BLaER1 (cell line): ENCODE measurements around the gene CXCL12.

Source experiments
- H3K27ac ChIP-seq: shearing (Covaris generic); formaldehyde crosslinking; 2 replicates; pipeline ENCODE4 v1.8.1; 2022
- H3K27me3 ChIP-seq: shearing (Covaris generic); formaldehyde crosslinking; 2 replicates; pipeline ENCODE4 v1.8.1; 2022
- H3K36me3 ChIP-seq: shearing (Covaris generic); formaldehyde crosslinking; 2 replicates; pipeline ENCODE4 v1.8.1; 2022
- H3K4me1 ChIP-seq: shearing (Covaris generic); formaldehyde crosslinking; 2 replicates; pipeline ENCODE4 v1.8.1; 2022
- H3K4me2 ChIP-seq: shearing (Covaris generic); formaldehyde crosslinking; 2 replicates; pipeline ENCODE4 v1.8.1; 2022
- H3K4me3 ChIP-seq: shearing (Covaris generic); formaldehyde crosslinking; 2 replicates; pipeline ENCODE4 v1.8.1; 2022
- H3K9ac ChIP-seq: shearing (Covaris generic); formaldehyde crosslinking; 2 replicates; pipeline ENCODE4 v1.8.1; 2022
- H3K9me3 ChIP-seq: shearing (Covaris generic); formaldehyde crosslinking; 2 replicates; pipeline ENCODE4 v1.8.1; 2022
- H4K20me1 ChIP-seq: shearing (Covaris generic); formaldehyde crosslinking; 2 replicates; pipeline ENCODE4 v1.8.1; 2022
- Cebpa-rat ChIP-seq: shearing (Covaris generic); IDR thresholded peaks from 2 replicates; pipeline ENCODE4 v1.8.1; 2022

Gene CXCL12

DNA sequence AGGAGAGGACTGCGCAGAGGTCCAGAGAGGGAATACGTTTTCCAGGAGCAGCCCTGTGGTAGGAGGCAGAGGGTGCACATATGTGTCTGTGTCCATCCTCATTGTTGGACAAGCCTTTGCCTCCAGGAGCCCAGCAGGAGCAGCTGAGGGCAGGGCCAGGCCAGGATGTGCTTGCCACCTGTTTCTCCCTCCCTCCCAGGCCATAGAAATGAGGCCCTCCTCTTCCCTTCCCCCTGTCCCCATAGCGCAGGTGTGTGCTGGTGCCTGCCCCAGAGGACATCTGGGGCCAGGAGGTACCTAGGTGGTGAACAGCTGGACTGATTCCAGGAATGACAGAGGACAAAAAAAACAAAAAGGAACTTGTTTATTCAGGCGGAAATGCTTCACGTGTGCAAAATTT is 10.5 kb upstream of the CXCL12 start:
- H3K27me3 ChIP-seq, result peaks cover 25% of the 10 kb centered on the region

DNA sequence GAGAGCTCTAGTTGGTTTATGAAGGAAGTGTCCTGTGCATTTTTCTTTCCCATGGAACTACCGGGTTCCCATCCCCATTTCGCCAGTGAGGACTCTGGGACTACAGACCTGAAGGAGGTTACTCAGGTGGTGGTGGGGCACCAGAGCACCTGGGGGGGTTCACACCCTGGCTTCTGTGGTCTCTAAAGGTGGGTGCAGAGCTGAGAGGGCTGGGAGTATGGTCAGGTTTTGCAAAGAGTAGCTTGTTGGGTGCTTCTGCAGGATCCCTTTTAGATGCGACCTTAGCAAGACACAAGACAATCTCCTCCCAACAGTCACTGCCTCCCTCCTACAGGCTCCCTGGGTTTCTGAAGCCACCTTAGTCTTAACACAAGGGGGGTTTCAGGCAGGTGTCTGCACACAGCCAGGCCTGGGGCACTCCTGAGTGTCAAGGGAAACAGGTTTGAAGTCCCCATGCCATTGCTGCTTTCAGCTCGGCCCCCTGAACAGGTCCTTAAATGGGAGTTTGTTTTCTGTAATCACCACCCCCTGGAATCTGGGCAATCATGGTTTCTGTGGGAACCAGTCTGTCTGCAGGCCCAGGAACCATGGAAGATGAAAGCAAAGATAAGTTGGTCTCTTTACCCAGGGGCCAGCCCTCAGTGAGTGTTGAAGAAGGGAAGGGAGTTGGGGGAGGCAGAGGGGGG is 9.9 kb upstream of the CXCL12 start:
- H3K9ac ChIP-seq, result no peak overlapping the region
- H3K4me1 ChIP-seq, result peaks cover 10% of the 10 kb centered on the region; the same call in 1 of the 2 replicates
- no peaks in the 10 kb centered on the region for H3K36me3 ChIP-seq
- TF ChIP-seq Cebpa-rat, result no peak
- no peaks in the 10 kb centered on the region for H3K9me3 ChIP-seq
- H3K4me2 ChIP-seq, result no peak overlapping the region
- no peaks in the 10 kb centered on the region for H4K20me1 ChIP-seq
- H3K4me3 ChIP-seq, result no peak overlapping the region
- H3K27ac ChIP-seq, result no peak overlapping the region
- peaks cover 25% of the 10 kb centered on the region for H3K27me3 ChIP-seq

More for the DNA sequence above, 10.5 kb upstream of the CXCL12 start:
- Histone ChIP-seq H3K4me2 (no peak overlapping the region), H3K9ac (no peak overlapping the region), H3K4me1 (peaks cover 10% of the 10 kb centered on the region; the same call in 1 of the 2 replicates), H3K27ac (no peak overlapping the region), H3K9me3 (no peaks in the 10 kb centered on the region), H4K20me1 (no peaks in the 10 kb centered on the region), H3K4me3 (no peak overlapping the region), H3K36me3 (no peaks in the 10 kb centered on the region)
- no peak for TF ChIP-seq Cebpa-rat

DNA sequence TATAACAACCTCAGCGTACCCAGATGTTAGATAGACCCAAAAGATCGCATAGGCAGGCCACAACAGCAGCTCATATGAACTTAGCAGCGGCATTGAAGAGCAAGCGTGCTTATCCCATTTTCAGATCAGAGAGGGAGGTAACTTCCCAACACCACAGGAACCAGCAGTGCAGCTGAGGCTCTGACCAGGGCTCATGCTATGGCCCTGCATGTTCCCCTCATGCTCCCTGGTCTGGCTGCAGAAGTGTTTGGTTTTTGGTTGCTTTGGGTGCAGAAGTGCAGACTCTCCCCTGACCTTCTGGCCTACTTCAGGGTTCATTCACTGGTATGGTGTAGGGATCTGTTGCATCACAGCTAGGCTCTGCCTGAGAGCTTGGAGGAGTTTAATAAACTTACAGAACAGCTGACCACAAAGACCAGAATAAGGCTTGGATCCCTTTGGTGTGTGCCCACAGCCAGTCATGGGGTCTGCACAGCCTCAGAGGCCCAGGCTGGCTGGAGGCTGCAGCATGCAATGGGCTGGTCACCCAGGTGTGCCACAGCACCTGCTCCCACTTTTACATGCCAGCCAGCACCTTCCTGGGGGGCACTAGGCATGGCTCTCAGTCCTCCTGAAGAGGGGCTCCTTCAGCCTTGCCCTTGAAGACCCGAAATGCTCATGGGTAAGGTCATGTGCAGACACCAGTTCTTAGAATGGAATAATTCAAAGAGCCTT is 9.1 kb upstream of the CXCL12 start:
- Histone ChIP-seq H3K4me2 (no peak overlapping the region), H3K4me3 (no peak overlapping the region), H3K9ac (no peak overlapping the region), H3K36me3 (no peaks in the 10 kb centered on the region), H3K4me1 (peaks cover 10% of the 10 kb centered on the region; the same call in 1 of the 2 replicates), H3K9me3 (no peaks in the 10 kb centered on the region), H3K27ac (no peak overlapping the region), H4K20me1 (no peaks in the 10 kb centered on the region), H3K27me3 (peaks cover 19% of the 10 kb centered on the region)
- TF ChIP-seq Cebpa-rat, result no peak

DNA sequence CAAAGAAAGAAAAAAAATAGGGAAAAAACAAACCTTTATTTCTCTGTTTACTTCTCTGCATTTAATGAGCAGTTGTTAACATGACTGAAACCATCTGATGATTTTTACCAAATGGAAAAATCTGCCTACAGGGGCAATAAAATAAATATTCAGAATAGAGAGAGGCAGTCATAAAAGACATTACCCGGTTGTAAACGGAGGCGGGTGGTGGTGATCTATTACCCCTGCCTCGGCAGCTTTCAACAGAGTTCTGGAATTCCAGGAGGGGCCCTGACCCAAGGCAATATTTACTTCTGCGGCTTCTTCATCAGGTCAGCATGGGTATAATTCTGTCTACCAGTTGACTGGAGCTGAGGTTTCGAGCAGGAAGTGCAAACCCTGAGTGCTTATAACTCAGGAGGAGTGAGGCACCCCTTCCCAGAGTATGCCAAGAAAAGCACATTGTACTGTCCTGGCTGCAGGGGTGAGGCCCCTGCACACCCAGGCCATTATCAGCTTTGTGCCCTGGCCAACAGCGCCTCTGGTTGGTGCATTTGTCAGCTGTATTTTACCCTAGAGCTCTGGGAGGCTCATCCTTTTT is 8.2 kb upstream of the CXCL12 start:
- Histone ChIP-seq H3K4me2 (0 out of 2 replicates have a peak overlapping the region, but pooled peaks have one; percentile 18), H4K20me1 (no peaks in the 10 kb centered on the region), H3K9me3 (no peaks in the 10 kb centered on the region), H3K27me3 (peaks cover 10% of the 10 kb centered on the region), H3K4me3 (no peak overlapping the region), H3K9ac (no peak overlapping the region), H3K36me3 (no peaks in the 10 kb centered on the region), H3K27ac (no peak overlapping the region), H3K4me1 (peaks cover 10% of the 10 kb centered on the region; the same call in 1 of the 2 replicates)
- no peak for TF ChIP-seq Cebpa-rat

DNA sequence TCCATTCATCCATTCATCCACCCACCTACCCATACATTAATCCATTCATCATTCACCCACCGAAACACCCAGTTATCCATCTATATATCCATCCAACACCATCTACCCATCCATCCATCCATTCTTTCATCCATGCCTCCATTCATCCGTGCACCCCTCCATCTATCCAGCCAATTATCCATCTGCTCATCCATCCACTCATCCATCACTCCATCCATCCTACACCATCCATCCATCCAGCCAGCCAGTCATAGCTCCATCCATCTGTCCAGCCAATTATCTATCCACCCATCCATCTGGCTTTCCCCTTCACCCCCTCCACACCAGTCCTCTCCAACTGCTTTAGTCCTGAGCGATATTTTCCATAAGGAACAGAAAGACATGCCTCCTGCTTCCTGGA is 7.5 kb upstream of the CXCL12 start:
- Histone ChIP-seq H3K27me3 (peaks cover 4% of the 10 kb centered on the region; the same call in 1 of the 2 replicates), H3K4me1 (peaks cover 10% of the 10 kb centered on the region; the same call in 1 of the 2 replicates), H3K4me2 (no peak overlapping the region), H3K9ac (no peak overlapping the region), H4K20me1 (no peaks in the 10 kb centered on the region), H3K4me3 (no peak overlapping the region), H3K9me3 (no peaks in the 10 kb centered on the region), H3K27ac (no peak overlapping the region), H3K36me3 (no peaks in the 10 kb centered on the region)
- TF ChIP-seq Cebpa-rat, result no peak

DNA sequence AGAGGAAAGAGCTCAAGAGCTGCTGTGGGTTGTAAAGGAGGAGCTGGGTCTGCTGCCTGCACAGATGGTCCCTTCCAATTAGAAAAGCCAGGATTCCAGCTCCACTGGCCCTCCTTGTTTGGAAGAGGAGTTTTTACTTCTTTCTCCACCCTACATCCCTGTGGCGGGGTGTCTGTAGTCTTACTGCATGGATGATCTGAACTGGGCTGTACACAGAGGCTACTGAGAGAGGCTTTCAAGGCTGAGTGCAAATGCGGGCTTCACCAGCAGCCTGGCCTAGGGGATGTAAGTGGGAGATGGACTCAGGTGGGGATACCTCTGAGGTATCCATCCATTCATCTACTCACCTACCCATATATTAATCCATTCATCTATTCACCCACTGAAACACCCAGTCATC is 7.1 kb upstream of the CXCL12 start:
- H3K27me3 ChIP-seq, result 0 out of 2 replicates have a peak, but pooled peaks cover 4% of the 10 kb centered on the region
- TF ChIP-seq Cebpa-rat, result no peak
- peaks cover 10% of the 10 kb centered on the region; the same call in 1 of the 2 replicates for H3K4me1 ChIP-seq
- H4K20me1 ChIP-seq, result no peaks in the 10 kb centered on the region
- H3K9me3 ChIP-seq, result no peaks in the 10 kb centered on the region
- H3K4me3 ChIP-seq, result no peak overlapping the region
- H3K9ac ChIP-seq, result no peak overlapping the region
- H3K27ac ChIP-seq, result no peak overlapping the region
- no peaks in the 10 kb centered on the region for H3K36me3 ChIP-seq
- no peak overlapping the region for H3K4me2 ChIP-seq

DNA sequence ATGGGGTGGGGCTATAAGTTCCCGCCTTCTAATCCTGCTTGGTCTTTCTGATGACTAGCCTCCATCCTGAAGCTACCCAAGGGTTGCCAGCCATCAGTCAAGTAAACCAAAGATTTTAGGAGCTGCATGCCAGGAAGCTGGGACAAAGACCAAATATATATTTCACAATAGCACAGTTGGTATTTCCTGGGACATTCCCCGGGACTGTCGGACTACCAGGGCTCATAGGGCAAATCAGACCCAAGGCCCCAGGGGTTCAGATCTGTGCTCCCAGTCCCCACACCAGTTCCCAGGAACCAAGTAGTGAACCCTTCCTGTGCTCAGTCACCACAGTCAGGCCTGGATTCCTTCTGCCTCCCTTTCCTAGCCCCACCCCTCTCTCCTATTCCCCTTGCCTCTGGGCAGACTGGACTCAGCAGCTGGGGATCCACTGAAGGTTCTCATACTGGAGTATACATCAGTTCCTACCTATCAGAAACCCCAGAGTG is 5.7 kb upstream of the CXCL12 start:
- Histone ChIP-seq H3K27me3 (peaks cover 12% of the 10 kb centered on the region), H3K27ac (no peak overlapping the region), H3K4me2 (no peak overlapping the region), H3K9me3 (no peaks in the 10 kb centered on the region), H3K4me3 (no peak overlapping the region), H3K9ac (no peak overlapping the region), H3K36me3 (no peaks in the 10 kb centered on the region), H3K4me1 (peaks cover 7% of the 10 kb centered on the region; the same call in 1 of the 2 replicates), H4K20me1 (no peaks in the 10 kb centered on the region)
- TF ChIP-seq Cebpa-rat, result no peak

DNA sequence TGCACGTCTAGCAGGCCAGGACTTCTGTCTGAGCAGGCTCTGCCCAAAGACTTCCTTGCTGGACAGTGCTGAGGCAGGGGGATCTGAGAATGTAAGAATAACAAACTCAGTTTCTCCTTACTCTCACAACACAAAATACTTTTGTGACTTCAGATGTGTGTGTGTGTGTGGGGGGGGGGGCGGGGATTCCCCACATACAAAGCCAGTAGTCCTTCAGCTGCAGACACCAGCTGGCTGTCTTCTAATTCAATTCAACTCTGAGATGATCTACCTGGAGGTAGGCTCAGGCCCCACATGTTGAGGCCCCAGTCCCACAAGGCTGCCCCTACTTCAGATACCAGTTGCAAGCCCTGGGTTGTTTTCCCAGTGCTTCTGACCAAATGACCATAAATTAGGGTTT is 4.7 kb upstream of the CXCL12 start:
- Histone ChIP-seq H3K27ac (no peak overlapping the region), H3K4me3 (no peak overlapping the region), H3K27me3 (peaks cover 21% of the 10 kb centered on the region), H4K20me1 (peaks cover under 1% of the 10 kb centered on the region; the same call in 1 of the 2 replicates), H3K36me3 (no peaks in the 10 kb centered on the region), H3K9me3 (no peaks in the 10 kb centered on the region), H3K4me1 (peaks cover 4% of the 10 kb centered on the region), H3K4me2 (no peak overlapping the region), H3K9ac (no peak overlapping the region)
- TF ChIP-seq Cebpa-rat, result no peak

DNA sequence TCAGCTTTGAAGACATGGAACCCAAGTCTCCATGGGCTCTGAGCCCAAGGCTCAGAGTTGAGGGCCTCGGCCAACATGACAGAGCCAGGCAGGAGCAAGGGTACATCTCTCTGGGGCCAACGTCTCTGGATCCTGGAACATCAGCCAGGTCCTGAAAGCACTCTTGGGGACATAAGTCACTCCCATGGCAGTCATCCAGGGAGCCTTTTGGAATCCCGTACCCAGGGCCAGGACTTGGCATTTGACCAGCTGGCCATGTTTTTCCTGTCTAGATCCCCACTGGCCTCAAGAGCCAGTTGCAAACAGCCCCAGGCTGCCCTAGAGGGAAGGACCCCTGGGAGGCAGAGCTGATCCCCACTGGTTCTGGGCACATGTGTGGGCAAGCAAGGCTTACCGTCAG is 4.3 kb upstream of the CXCL12 start:
- no peak for TF ChIP-seq Cebpa-rat
- H3K4me3 ChIP-seq, result no peak overlapping the region
- H3K27me3 ChIP-seq, result peaks cover 25% of the 10 kb centered on the region

More for the DNA sequence above, 4.3 kb upstream of the CXCL12 start:
- H3K4me1 ChIP-seq, result peaks cover 8% of the 10 kb centered on the region
- peaks cover 5% of the 10 kb centered on the region; the same call in 1 of the 2 replicates for H4K20me1 ChIP-seq
- H3K9me3 ChIP-seq, result no peaks in the 10 kb centered on the region
- no peak overlapping the region for H3K4me2 ChIP-seq
- no peak overlapping the region for H3K9ac ChIP-seq
- no peak overlapping the region for H3K27ac ChIP-seq
- no peaks in the 10 kb centered on the region for H3K36me3 ChIP-seq
